Measurements from ENCODE around the gene RAP1GAP. TPM values are rescaled to one million over a fixed set of nuclear protein-coding genes. Genes with fewer than 3 reads are reported as not detected.

The RAP1GAP gene
- total and polyA plus RNA-seq, 2 of the 13 experiments (the other 11 are each of a cell fraction or from before 2014, with no cell fraction given) = 11.9 to 37.5 TPM

- Histone ChIP-seq H3K4me1 (ENCODE audit: insufficient read depth, low read length) (peaks cover 5% of the 10 kb centered on the region; the same call in 1 of the 2 replicates), H3K4me2 (ENCODE audit: low read depth, low read length) (no peak overlapping the region), H4K20me1 (ENCODE audit: insufficient read depth, low read length) (no peaks in the 10 kb centered on the region), H3K4me3 (replicated peaks in 1 of 3; ENCODE audit: insufficient read depth in 1 of 3, low read depth in 2 of 3, low read length in 3 of 3) (no peak overlapping the region), H3K9me3 (ENCODE audit: low read length) (no peaks in the 10 kb centered on the region), H3K79me2 (ENCODE audit: insufficient read depth, low read length) (no peaks in the 10 kb centered on the region), H3K27me3 (ENCODE audit: control insufficient read depth in 1 of 2, insufficient read depth in 2 of 2, low read length in 2 of 2) (no peaks in the 10 kb centered on the region), H3K27ac (ENCODE audit: extremely low read length, insufficient read depth, low read length) (no peak overlapping the region), H3K9ac (ENCODE audit: insufficient read depth, low read depth, low read length) (no peak overlapping the region), H2AFZ (ENCODE audit: low read length) (no peak overlapping the region), H3K36me3 (replicated peaks in 1 of 2; ENCODE audit: control insufficient read depth in 1 of 2, insufficient read depth in 2 of 2, low read length in 2 of 2) (peaks cover 16 to 54% of the 10 kb centered on the region in 2 experiments; a peak in 4 of 5 replicates)
- in situ Hi-C loops (cut with HindIII; ENCODE audit: extremely low pct_ligation_motif_present, low pct_unique_long_range_greater_than_20kb) (no loop called here), intact Hi-C loops (cut with micrococcal nuclease; ENCODE audit: unreplicated experiment) (no loop called here)
- TF ChIP-seq, protein P1, sequence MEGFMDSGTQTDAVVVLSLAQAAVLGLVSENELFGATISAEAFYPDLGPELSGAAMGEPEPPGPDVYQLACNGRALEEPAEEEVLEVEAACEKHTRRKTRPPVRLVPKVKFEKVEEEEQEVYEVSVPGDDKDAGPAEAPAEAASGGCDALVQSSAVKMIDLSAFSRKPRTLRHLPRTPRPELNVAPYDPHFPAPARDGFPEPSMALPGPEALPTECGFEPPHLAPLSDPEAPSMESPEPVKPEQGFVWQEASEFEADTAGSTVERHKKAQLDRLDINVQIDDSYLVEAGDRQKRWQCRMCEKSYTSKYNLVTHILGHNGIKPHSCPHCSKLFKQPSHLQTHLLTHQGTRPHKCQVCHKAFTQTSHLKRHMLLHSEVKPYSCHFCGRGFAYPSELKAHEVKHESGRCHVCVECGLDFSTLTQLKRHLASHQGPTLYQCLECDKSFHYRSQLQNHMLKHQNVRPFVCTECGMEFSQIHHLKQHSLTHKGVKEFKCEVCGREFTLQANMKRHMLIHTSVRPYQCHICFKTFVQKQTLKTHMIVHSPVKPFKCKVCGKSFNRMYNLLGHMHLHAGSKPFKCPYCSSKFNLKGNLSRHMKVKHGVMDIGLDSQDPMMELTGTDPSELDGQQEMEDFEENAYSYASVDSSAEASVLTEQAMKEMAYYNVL (CRISPR knock-in tag; IDR thresholded peaks at IDR 0.05; ENCODE audit: borderline replicate concordance) = no peak
- TF ChIP-seq ZNF672 (CRISPR knock-in tag; IDR thresholded peaks at IDR 0.05) = no peak
- no peak for TF ChIP-seq KMT2B (CRISPR knock-in tag; IDR thresholded peaks at IDR 0.05)
- CTCF ChIA-PET (ENCODE audit: low intra/inter-chr PET ratio, low total read pairs) = no interaction called here
- FAIRE-seq = no peak
- POLR2A ChIA-PET = no interaction called here
- 98% methylated on average over 6 of the region's 6 CpGs for WGBS (ENCODE audit: low lambda C conversion rate)
- BruUV-seq (replicated peaks) = no TSS peak
- no peak for DNase-seq (ENCODE audit: low spot score)
- ATAC-seq = no peak
Measured at GRCh38 chr1:21696931-21697330, 27.8 kb upstream of the RAP1GAP start.

GRCh38 chr1:21693732-21694131 lies 24.6 kb upstream of the RAP1GAP start:
- Histone ChIP-seq H3K27me3 (ENCODE audit: control insufficient read depth in 1 of 2, insufficient read depth in 2 of 2, low read length in 2 of 2) (no peaks in the 10 kb centered on the region), H4K20me1 (ENCODE audit: insufficient read depth, low read length) (no peaks in the 10 kb centered on the region), H3K27ac (ENCODE audit: extremely low read length, insufficient read depth, low read length) (no peak overlapping the region), H3K79me2 (ENCODE audit: insufficient read depth, low read length) (no peaks in the 10 kb centered on the region), H3K4me1 (ENCODE audit: insufficient read depth, low read length) (peaks cover 5% of the 10 kb centered on the region; the same call in 1 of the 2 replicates), H3K9ac (ENCODE audit: insufficient read depth, low read depth, low read length) (no peak overlapping the region), H3K36me3 (replicated peaks in 1 of 2; ENCODE audit: control insufficient read depth in 1 of 2, insufficient read depth in 2 of 2, low read length in 2 of 2) (peaks cover 14 to 51% of the 10 kb centered on the region in 2 experiments), H3K4me3 (replicated peaks in 1 of 3; ENCODE audit: insufficient read depth in 1 of 3, low read depth in 2 of 3, low read length in 3 of 3) (no peak overlapping the region), H2AFZ (ENCODE audit: low read length) (no peak overlapping the region), H3K9me3 (ENCODE audit: low read length) (no peaks in the 10 kb centered on the region), H3K4me2 (ENCODE audit: low read depth, low read length) (no peak overlapping the region)
- ChIA-PET CTCF (ENCODE audit: low intra/inter-chr PET ratio, low total read pairs) (no interaction called here), POLR2A (no interaction called here)
- no peak for DNase-seq (ENCODE audit: low spot score)
- TF ChIP-seq PAXIP1 (CRISPR knock-in tag; conservative IDR thresholded peaks at IDR 0.05) (no peak), SCMH1 (CRISPR knock-in tag; IDR thresholded peaks at IDR 0.05; ENCODE audit: borderline replicate concordance) (no peak), PAWR (CRISPR knock-in tag; IDR thresholded peaks at IDR 0.05; ENCODE audit: borderline replicate concordance) (no peak), PLSCR1 (CRISPR knock-in tag; IDR thresholded peaks at IDR 0.05; ENCODE audit: borderline replicate concordance) (no peak)
- no TSS peak for BruUV-seq (replicated peaks)
- in situ Hi-C loops (cut with HindIII; ENCODE audit: extremely low pct_ligation_motif_present, low pct_unique_long_range_greater_than_20kb) = no loop called here
- FAIRE-seq = no peak
- intact Hi-C loops (cut with micrococcal nuclease; ENCODE audit: unreplicated experiment) = no loop called here
- no peak for ATAC-seq

All from HepG2 (cell line).